ENCODE measurements around the gene ETFB. TPM values are rescaled to one million over a fixed set of nuclear protein-coding genes. Genes with fewer than 3 reads are reported as not detected.

Gene ETFB
- total and polyA plus RNA-seq, 10 of the 15 experiments (the other 5 are each of a cell fraction or from before 2014, with no cell fraction given), result 15.1 to 166 (median 87.8) TPM

- no peak overlapping the region for H3K9ac ChIP-seq (ENCODE audit: control insufficient read depth, insufficient read depth, low read length)
- no peak overlapping the region for H3K4me2 ChIP-seq (ENCODE audit: control insufficient read depth, insufficient read depth)
- H3K4me1 ChIP-seq (ENCODE audit: control insufficient read depth, insufficient read depth, low read length), result no peaks in the 10 kb centered on the region
- in situ Hi-C loops (cut with MboI) (no loop called here), intact Hi-C loops (cut with micrococcal nuclease; ENCODE audit: unreplicated experiment) (loop anchor here (10.0 kb wide), 1 partner anchor 323 kb away; no protein-coding TSS in a partner anchor)
- 45% methylated on average over 6 of the region's 6 CpGs for WGBS (ENCODE audit: insufficient coverage, insufficient replicate concordance, low lambda C conversion rate, missing lambda C conversion rate)
- no peak for TF ChIP-seq GABPA (IDR thresholded peaks at IDR 0.05; ENCODE audit: low read depth)
- TF ChIP-seq CBX5 (IDR thresholded peaks at IDR 0.05; ENCODE audit: low read depth), result no peak
- TF ChIP-seq SMC3 (IDR thresholded peaks at IDR 0.05; ENCODE audit: borderline replicate concordance, low read length), result no peak
- no peak for TF ChIP-seq CHD2 (IDR thresholded peaks at IDR 0.05; ENCODE audit: borderline replicate concordance, low read depth, low read length)
- no peak for TF ChIP-seq E4F1 (IDR thresholded peaks at IDR 0.05; ENCODE audit: borderline replicate concordance, partially characterized antibody)
- TF ChIP-seq SUZ12 (IDR thresholded peaks at IDR 0.05; ENCODE audit: unreplicated experiment), result no peak
- TF ChIP-seq POU2F2 (IDR thresholded peaks at IDR 0.05; ENCODE audit: borderline replicate concordance, low read depth, low read length), result no peak
- no peak for TF ChIP-seq SREBF2 (IDR thresholded peaks at IDR 0.05; ENCODE audit: low read length)
- no peak for TF ChIP-seq SPI1 (IDR thresholded peaks at IDR 0.05; ENCODE audit: borderline replicate concordance, insufficient read depth, low read depth, low read length)
- no peak overlapping the region for H2AFZ ChIP-seq (ENCODE audit: control insufficient read depth, low read depth, low read length)
- SMC1A ChIA-PET (ENCODE audit: uncharacterized antibody, unreplicated experiment), result no interaction called here
- H3K79me2 ChIP-seq (ENCODE audit: control insufficient read depth, insufficient read depth, low read length), result no peaks in the 10 kb centered on the region
- H3K27me3 ChIP-seq (replicated peaks in 1 of 2; ENCODE audit: control insufficient read depth in 2 of 2, insufficient read depth in 2 of 2, low read length in 1 of 2), result no peaks in the 10 kb centered on the region
- no peaks in the 10 kb centered on the region for H4K20me1 ChIP-seq (ENCODE audit: control insufficient read depth, insufficient read depth)
- H3K9me3 ChIP-seq (replicated peaks; ENCODE audit: control insufficient read depth, insufficient read depth, low read length), result no peaks in the 10 kb centered on the region; the same call in 2 of the 3 replicates
- RAD21 ChIA-PET (ENCODE audit: unreplicated experiment), result no interaction called here
- FAIRE-seq (no peak), DNase-seq (ENCODE audit: low read depth, low spot score) (no peak), ATAC-seq (no peak)
- no peak overlapping the region for H3K27ac ChIP-seq (ENCODE audit: control insufficient read depth, insufficient read depth)
- CTCF ChIA-PET, result no interaction called here
- BruUV-seq (replicated peaks), result no TSS peak
- H3K36me3 ChIP-seq (ENCODE audit: control insufficient read depth in 2 of 2, insufficient read depth in 2 of 2, low read length in 1 of 2), result no peaks in the 10 kb centered on the region
- POLR2A ChIA-PET, result no interaction called here
- H3K4me3 ChIP-seq, result no peak overlapping the region
Measured at GRCh38 chr19:51331716-51332115, 34.5 kb downstream of the ETFB start.
